Lung (tissue), 12 donors: Measurements from ENCODE around the gene TOP3A. TPM values are rescaled to one million over a fixed set of nuclear protein-coding genes. Genes with fewer than 3 reads are reported as not detected.

Experiments used
- ATAC-seq: fragments of 200-7000 bp; cut with Tn5 transposase; one replicate; pipeline ENCODE4 v1.9.1; 2020; ENCODE audit warnings: moderate number of reproducible peaks; ENCODE audit not compliant: insufficient read depth, low FRiP score
- DNase-seq, 3 donors: peaks; one replicate each; pipeline ENCODE4 v3.0.0-alpha.2; 2013 to 2017
- H3K27ac ChIP-seq, 2 donors: one replicate each; pipeline ENCODE4 v1.5.1; 2013; ENCODE audit warnings: mild to moderate bottlenecking in 2 of 2, moderate library complexity in 2 of 2, control low read depth in 1 of 2, inconsistent platforms in 1 of 2, low read depth in 1 of 2, low read length in 1 of 2
- H3K27me3 ChIP-seq, 3 donors: one replicate each; pipeline ENCODE4 v1.5.1; 2013; ENCODE audit warnings: low read length in 2 of 3; ENCODE audit not compliant: control insufficient read depth in 3 of 3, insufficient read depth in 3 of 3
- H3K36me3 ChIP-seq, 4 donors: one replicate each; pipeline ENCODE4 v1.5.1; 2013; ENCODE audit warnings: low read length in 4 of 4, mild to moderate bottlenecking in 1 of 4, moderate library complexity in 1 of 4; ENCODE audit not compliant: control insufficient read depth in 4 of 4, insufficient read depth in 4 of 4
- H3K4me1 ChIP-seq, 5 donors: one replicate each; pipeline ENCODE4 v1.5.1; 2013; ENCODE audit warnings: low read length in 5 of 5, mild to moderate bottlenecking in 2 of 5, moderate library complexity in 1 of 5; ENCODE audit not compliant: control insufficient read depth in 5 of 5, insufficient read depth in 5 of 5
- H3K4me3 ChIP-seq: one replicate; pipeline ENCODE4 v1.5.1; 2013; ENCODE audit warnings: mild to moderate bottlenecking, control low read depth, moderate library complexity
- H3K9ac ChIP-seq, 2 donors: one replicate each; pipeline ENCODE4 v1.5.1; 2013; ENCODE audit warnings: low read length in 2 of 2, control low read depth in 1 of 2; ENCODE audit not compliant: insufficient read depth in 1 of 2
- H3K9me3 ChIP-seq, 4 donors: one replicate each; pipeline ENCODE4 v1.5.1; 2013; ENCODE audit warnings: low read length in 3 of 4, mild to moderate bottlenecking in 1 of 4, moderate library complexity in 1 of 4; ENCODE audit not compliant: control insufficient read depth in 4 of 4, insufficient read depth in 3 of 4
- CTCF ChIP-seq: IDR thresholded peaks from 2 replicates; pipeline ENCODE4 v1.5.1; 2012; ENCODE audit warnings: mild to moderate bottlenecking; ENCODE audit errors: control extremely low read depth, extremely low read depth
- WGBS, 2 donors: extraction: QIAGEN DNeasy Blood & Tissue Kit; methylation state at CpG; one replicate each; pipeline ENCODE4 v1.1.7; 2013; 5-methylcytosine and 5-hydroxymethylcytosine counted together
- polyA plus RNA-seq, 2 donors: library from polyadenylated mRNA; stranded (reverse); fragments of 200-250 nt; gene quantifications; one replicate each; pipeline ENCODE4 v1.2.1, GENCODE V29; 2013
- total RNA-seq, 2 donors: library from RNA; depleted of rRNA in 1 of 2; stranded (reverse); fragments of >200 nt in 1 of 2; gene quantifications; one replicate each; pipeline ENCODE4 v1.2.1, GENCODE V29; 2014 to 2021
- donor health status: control.
- donor health status: control.
- donor health status: Bipolar disorder and iron deficiency.
- donor health status: healthy.
- donor health status: DM: yes; HTN: yes; CAD: no.

The TOP3A gene
- total and polyA plus RNA-seq, 4 donors = 14.6 to 41.4 (median 26.8) TPM

GRCh38 chr17:18257268-18257981, 57.4 kb downstream of the TOP3A start:
- DNase-seq (peak in 1 of 3 donors; percentile 33), ATAC-seq (peak; percentile 24)
- Histone ChIP-seq H3K4me1 (peaks cover 15 to 34% (median 18%) of the 10 kb centered on the region in 5 donors), H3K27ac (peak overlapping the region; percentile 97 to 98), H3K4me3 (peak overlapping the region; percentile 91), H3K9ac (peak overlapping the region; percentile 55 to 65), H3K9me3 (no peaks in the 10 kb centered on the region), H3K36me3 (peaks cover 6 to 37% (median 17%) of the 10 kb centered on the region in 4 donors), H3K27me3 (no peaks in the 10 kb centered on the region)
- no peak for TF ChIP-seq CTCF
- WGBS, 2 donors = 19 to 34% methylated on average over 18 of the region's 18 CpGs

- Histone ChIP-seq H3K27ac (peak overlapping the region in 1 of 2 donors; percentile 1), H3K9ac (peak overlapping the region in 1 of 2 donors; percentile 65), H3K36me3 (peaks cover 6 to 43% (median 20%) of the 10 kb centered on the region in 4 donors), H3K9me3 (no peaks in the 10 kb centered on the region), H3K4me3 (no peak overlapping the region), H3K27me3 (no peaks in the 10 kb centered on the region), H3K4me1 (peaks cover 11 to 28% (median 18%) of the 10 kb centered on the region in 5 donors)
- TF ChIP-seq CTCF = no peak
- DNase-seq = no peak
- ATAC-seq = no peak
- 87 to 96% methylated on average over 7 of the region's 7 CpGs for WGBS, 2 donors
Observed at GRCh38 chr17:18256776-18257175, 58.0 kb downstream of the TOP3A start.

GRCh38 chr17:18256351-18256750, 58.4 kb downstream of the TOP3A start:
- TF ChIP-seq CTCF = no peak
- Histone ChIP-seq H3K36me3 (peaks cover 6 to 47% (median 21%) of the 10 kb centered on the region in 4 donors), H3K27me3 (no peaks in the 10 kb centered on the region), H3K27ac (peak overlapping the region in 1 of 2 donors; percentile 1), H3K9ac (no peak overlapping the region), H3K9me3 (no peaks in the 10 kb centered on the region), H3K4me3 (no peak overlapping the region), H3K4me1 (peaks cover 7 to 24% (median 14%) of the 10 kb centered on the region in 5 donors)
- WGBS, 2 donors = 88 to 92% methylated on average over 11 of the region's 11 CpGs
- no peak for ATAC-seq
- DNase-seq = no peak
